Caco-2 (cell line): ENCODE measurements around the gene CRISP3. TPM values are rescaled to one million over a fixed set of nuclear protein-coding genes. Genes with fewer than 3 reads are reported as not detected.

ENCODE experiments used
- Bru-seq: library from RNA; stranded (reverse); fragments of 400-500 nt; gene quantifications from one replicate; lab custom pipeline; 2021; lab: Mats Ljungman, UMichigan
- BruChase-seq, 2 experiments: library from RNA; stranded (reverse); fragments of 400-500 nt; gene quantifications; one replicate each; lab custom pipeline; 2021; lab: Mats Ljungman, UMichigan
- BruUV-seq: library from RNA; stranded (reverse); fragments of 400-500 nt; replicated peaks from 2 replicates; lab custom pipeline; 2021; lab: Mats Ljungman, UMichigan
- CTCF ChIA-PET: fragments of 300-600 bp; sonication (Branson Sonifier 250); formaldehyde crosslinking; loops from one replicate; lab custom pipeline; 2022; ENCODE audit warnings: antibody characterized with exemption; lab: Charles Lee
- POLR2A ChIA-PET: fragments of 300-600 bp; sonication (Branson Sonifier 250); formaldehyde crosslinking; loops from one replicate; lab custom pipeline; 2022; ENCODE audit warnings: antibody characterized with exemption; lab: Charles Lee
- DNase-seq, 2 experiments: peaks; one replicate each; pipeline versions ENCODE4 v3.0.0 to v3.0.0-alpha.2; 2020 to 2022
- H3K27me3 ChIP-seq: replicated peaks from 2 replicates; pipeline ENCODE4 v1.6.0; 2011; ENCODE audit warnings: low read length; ENCODE audit not compliant: control insufficient read depth, insufficient read depth
- H3K36me3 ChIP-seq: 2 replicates; pipeline ENCODE4 v1.5.1; 2011; ENCODE audit warnings: low read length; ENCODE audit not compliant: control insufficient read depth, insufficient read depth
- H3K4me1 ChIP-seq: fragments of 250-450 bp; sonication (Bioruptor Pico); 2 replicates; pipeline ENCODE4 v1.5.1; 2020; ENCODE audit warnings: mild to moderate bottlenecking
- H3K4me3 ChIP-seq: 2 replicates; pipeline ENCODE4 v1.5.1; 2011; ENCODE audit warnings: low read depth, mild to moderate bottlenecking, control low read depth, low read length
- H3K9me3 ChIP-seq: fragments of 250-450 bp; sonication (Bioruptor Pico); 2 replicates; pipeline ENCODE4 v1.5.1; 2020; ENCODE audit warnings: mild to moderate bottlenecking, moderate library complexity
- H3K27ac Mint-ChIP-seq: one replicate; pipeline ENCODE4 v1.8.0; 2022; ENCODE audit warnings: mixed read lengths; ENCODE audit not compliant: unreplicated experiment
- H3K27me3 Mint-ChIP-seq: one replicate; pipeline ENCODE4 v1.8.0; 2022; ENCODE audit warnings: mixed read lengths; ENCODE audit not compliant: insufficient read depth, unreplicated experiment
- H3K36me3 Mint-ChIP-seq: one replicate; pipeline ENCODE4 v1.8.0; 2022; ENCODE audit warnings: mild to moderate bottlenecking, mixed read lengths; ENCODE audit not compliant: insufficient read depth, unreplicated experiment
- H3K4me1 Mint-ChIP-seq: one replicate; pipeline ENCODE4 v1.8.0; 2022; ENCODE audit warnings: low read depth, mixed read lengths; ENCODE audit not compliant: unreplicated experiment
- H3K4me3 Mint-ChIP-seq: one replicate; pipeline ENCODE4 v1.8.0; 2022; ENCODE audit warnings: mild to moderate bottlenecking, moderate library complexity, mixed read lengths; ENCODE audit not compliant: unreplicated experiment
- H3K9me3 Mint-ChIP-seq: one replicate; pipeline ENCODE4 v1.8.0; 2022; ENCODE audit warnings: mixed read lengths; ENCODE audit not compliant: unreplicated experiment
- intact Hi-C: fragments of 100-400 bp; cut with micrococcal nuclease; formaldehyde crosslinking; loops from one replicate; pipeline ENCODE4 v1.10.0; 2022; ENCODE audit not compliant: unreplicated experiment
- long read RNA-seq: library from polyadenylated mRNA; stranded (forward); transcript quantifications from one replicate; pipeline ENCODE4 v2.0.0, GENCODE V29; 2022
- total RNA-seq: library from RNA; stranded (reverse); gene quantifications from 2 replicates; pipeline ENCODE4 v1.2.3, GENCODE V29; 2022
- TF ChIP-seq, protein P1 (sequence below), 2 experiments: fragments of 200-600 bp in 1 of 2; IDR thresholded peaks; 1 replicate in 1 of 2; 2 replicates in 1 of 2; pipeline versions ENCODE4 v1.5.1 to v1.8.0; 2011 to 2022; ENCODE audit warnings: antibody characterized with exemption in 1 of 2, control low read depth in 1 of 2, inconsistent platforms in 1 of 2, low read depth in 1 of 2, low read length in 1 of 2, mild to moderate bottlenecking in 1 of 2, moderate library complexity in 1 of 2; ENCODE audit not compliant: insufficient read depth in 1 of 2, severe bottlenecking in 1 of 2, unreplicated experiment in 1 of 2

The CRISP3 gene, protein sequence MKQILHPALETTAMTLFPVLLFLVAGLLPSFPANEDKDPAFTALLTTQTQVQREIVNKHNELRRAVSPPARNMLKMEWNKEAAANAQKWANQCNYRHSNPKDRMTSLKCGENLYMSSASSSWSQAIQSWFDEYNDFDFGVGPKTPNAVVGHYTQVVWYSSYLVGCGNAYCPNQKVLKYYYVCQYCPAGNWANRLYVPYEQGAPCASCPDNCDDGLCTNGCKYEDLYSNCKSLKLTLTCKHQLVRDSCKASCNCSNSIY
- total RNA-seq: not detected in 2 replicates
- Bru-seq, nascent RNA: percentile 5 among the genes with signal in this experiment
- percentile 5 among the genes with signal in this experiment for BruChase-seq, experiment 1, labeled RNA remaining after a 2-hour chase
- percentile 11 among the genes with signal in this experiment for BruChase-seq, experiment 2, labeled RNA remaining after a 6-hour chase
- long read RNA-seq: 0 reads

DNA sequence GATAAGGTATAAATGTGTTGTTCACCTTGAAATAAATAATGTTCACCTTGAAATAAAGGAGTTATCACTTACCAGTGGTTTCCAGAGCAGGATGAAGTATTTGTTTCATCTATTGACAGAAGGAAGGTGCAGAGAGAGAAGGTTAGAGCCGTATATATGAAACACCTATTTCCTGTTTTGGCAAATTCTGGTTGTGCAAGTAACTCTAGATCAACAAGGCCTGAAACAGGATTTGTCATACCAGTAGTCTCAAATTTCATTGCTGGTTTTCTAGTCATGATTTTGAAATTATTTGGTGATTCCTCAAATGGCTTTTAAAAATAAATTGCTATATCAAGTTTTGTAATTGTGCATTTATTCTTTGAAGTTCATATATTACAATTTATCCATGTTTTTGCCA lies at the start of gene CRISP3:
CRISP3 (minus strand) TSS at position 130 of the 400 bp plus-strand sequence; CDS start at position 109, 21 bp downstream.
- Mint-ChIP-seq H3K27ac (no peak within 1 kb of the TSS), H3K4me3 (no peak within 1 kb of the TSS), H3K36me3 (no peaks in the 10 kb centered on the region), H3K9me3 (no peaks in the 10 kb centered on the region), H3K4me1 (no peaks in the 10 kb centered on the region), H3K27me3 (no peaks in the 10 kb centered on the region)
- intact Hi-C loops: no loop called here
- no peak for DNase-seq
- ChIA-PET POLR2A (no interaction called here), CTCF (no interaction called here)
- H3K4me3 ChIP-seq: no peak within 1 kb of the TSS
- TF ChIP-seq, protein P1, sequence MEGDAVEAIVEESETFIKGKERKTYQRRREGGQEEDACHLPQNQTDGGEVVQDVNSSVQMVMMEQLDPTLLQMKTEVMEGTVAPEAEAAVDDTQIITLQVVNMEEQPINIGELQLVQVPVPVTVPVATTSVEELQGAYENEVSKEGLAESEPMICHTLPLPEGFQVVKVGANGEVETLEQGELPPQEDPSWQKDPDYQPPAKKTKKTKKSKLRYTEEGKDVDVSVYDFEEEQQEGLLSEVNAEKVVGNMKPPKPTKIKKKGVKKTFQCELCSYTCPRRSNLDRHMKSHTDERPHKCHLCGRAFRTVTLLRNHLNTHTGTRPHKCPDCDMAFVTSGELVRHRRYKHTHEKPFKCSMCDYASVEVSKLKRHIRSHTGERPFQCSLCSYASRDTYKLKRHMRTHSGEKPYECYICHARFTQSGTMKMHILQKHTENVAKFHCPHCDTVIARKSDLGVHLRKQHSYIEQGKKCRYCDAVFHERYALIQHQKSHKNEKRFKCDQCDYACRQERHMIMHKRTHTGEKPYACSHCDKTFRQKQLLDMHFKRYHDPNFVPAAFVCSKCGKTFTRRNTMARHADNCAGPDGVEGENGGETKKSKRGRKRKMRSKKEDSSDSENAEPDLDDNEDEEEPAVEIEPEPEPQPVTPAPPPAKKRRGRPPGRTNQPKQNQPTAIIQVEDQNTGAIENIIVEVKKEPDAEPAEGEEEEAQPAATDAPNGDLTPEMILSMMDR (IDR thresholded peaks at IDR 0.05; ENCODE audit: insufficient read depth in 1 of 2, low read depth in 1 of 2, low read length in 1 of 2, severe bottlenecking in 1 of 2, unreplicated experiment in 1 of 2): no peak
- no TSS peak for BruUV-seq
- no peaks in the 10 kb centered on the region for H3K27me3 ChIP-seq
- no peaks in the 10 kb centered on the region for H3K36me3 ChIP-seq
- no peaks in the 10 kb centered on the region for H3K9me3 ChIP-seq
- no peaks in the 10 kb centered on the region for H3K4me1 ChIP-seq

DNA sequence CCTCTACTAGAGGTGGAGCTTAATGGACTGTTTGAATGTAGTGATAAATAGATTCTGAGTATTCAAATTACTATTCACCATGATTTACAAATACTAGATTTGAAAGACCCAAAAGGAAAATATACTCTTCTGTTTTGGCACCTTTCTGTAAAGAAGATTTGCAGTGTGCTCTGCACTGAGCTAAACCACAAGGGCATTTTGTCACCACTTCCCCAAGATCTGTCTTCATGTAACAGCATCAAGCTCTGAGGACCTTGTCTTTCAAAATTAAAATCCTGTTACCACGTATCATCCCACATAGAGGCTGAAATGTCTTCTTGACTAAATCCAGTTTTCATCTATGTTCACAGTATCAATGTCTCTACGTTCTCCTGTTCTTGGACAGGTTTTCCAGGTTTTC lies 46.2 kb upstream of the CRISP3 start:
- intact Hi-C loops: no loop called here
- no peak overlapping the region for H3K4me3 ChIP-seq
- no peaks in the 10 kb centered on the region for H3K4me1 ChIP-seq
- no peaks in the 10 kb centered on the region for H3K27me3 ChIP-seq
- H3K27ac Mint-ChIP-seq: no peak overlapping the region
- BruUV-seq: no TSS peak
- no peaks in the 10 kb centered on the region for H3K27me3 Mint-ChIP-seq
- H3K36me3 Mint-ChIP-seq: no peaks in the 10 kb centered on the region
- H3K9me3 ChIP-seq: no peaks in the 10 kb centered on the region
- POLR2A ChIA-PET: no interaction called here
- TF ChIP-seq, protein P1 (IDR thresholded peaks at IDR 0.05; ENCODE audit: insufficient read depth in 1 of 2, low read depth in 1 of 2, low read length in 1 of 2, severe bottlenecking in 1 of 2, unreplicated experiment in 1 of 2): no peak
- no peak for DNase-seq
- H3K9me3 Mint-ChIP-seq: no peaks in the 10 kb centered on the region
- H3K36me3 ChIP-seq: no peaks in the 10 kb centered on the region
- H3K4me1 Mint-ChIP-seq: no peaks in the 10 kb centered on the region
- no peak overlapping the region for H3K4me3 Mint-ChIP-seq
- CTCF ChIA-PET: no interaction called here

DNA sequence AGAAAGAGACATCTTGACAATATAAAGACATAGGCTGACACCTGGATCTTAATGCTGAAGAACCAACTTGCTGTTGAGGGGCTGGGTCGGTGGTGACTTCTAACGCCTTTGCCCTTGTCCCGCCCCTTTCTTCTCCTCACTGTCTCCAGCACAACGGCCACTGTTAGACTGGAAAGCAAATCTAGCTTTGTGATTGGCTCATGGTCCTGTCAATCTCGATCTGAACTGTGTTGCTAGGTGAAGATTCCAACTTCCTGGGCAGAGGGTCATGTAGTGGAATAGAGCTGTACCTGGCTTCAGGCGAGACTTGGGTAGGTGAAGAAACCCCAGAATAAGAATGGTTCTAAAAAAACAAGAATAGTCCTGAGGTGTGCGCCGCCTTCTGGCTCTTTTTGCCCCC lies 43.0 kb upstream of the CRISP3 start, which contains the start of gene PGK2:
PGK2 (minus strand) TSS at position 110 of the 400 bp plus-strand sequence; CDS start at position 12, 98 bp downstream.
- Histone ChIP-seq H3K9me3 (no peaks in the 10 kb centered on the region), H3K4me3 (no peak within 1 kb of the TSS), H3K4me1 (no peaks in the 10 kb centered on the region), H3K36me3 (no peaks in the 10 kb centered on the region), H3K27me3 (no peaks in the 10 kb centered on the region)
- CTCF ChIA-PET: no interaction called here
- TF ChIP-seq, protein P1 (IDR thresholded peaks at IDR 0.05; ENCODE audit: insufficient read depth in 1 of 2, low read depth in 1 of 2, low read length in 1 of 2, severe bottlenecking in 1 of 2, unreplicated experiment in 1 of 2): no peak
- POLR2A ChIA-PET: no interaction called here
- H3K27ac Mint-ChIP-seq: no peak within 1 kb of the TSS
- H3K4me1 Mint-ChIP-seq: no peaks in the 10 kb centered on the region
- intact Hi-C loops: no loop called here
- H3K9me3 Mint-ChIP-seq: no peaks in the 10 kb centered on the region
- H3K27me3 Mint-ChIP-seq: no peaks in the 10 kb centered on the region
- peak; percentile 27 to 58 for DNase-seq
- no peak within 1 kb of the TSS for H3K4me3 Mint-ChIP-seq
- no peaks in the 10 kb centered on the region for H3K36me3 Mint-ChIP-seq
- no TSS peak for BruUV-seq
